NCI-H1105 (cell line): ENCODE data around the gene TBC1D2B.
A peak's percentile ranks its signal among the peaks of the same experiment; 100 is the strongest.

ENCODE experiments used
- DNase-seq: peaks from one replicate; lab custom pipeline; 2025; lab: John Stamatoyannopoulos, UW

Gene TBC1D2B

DNA sequence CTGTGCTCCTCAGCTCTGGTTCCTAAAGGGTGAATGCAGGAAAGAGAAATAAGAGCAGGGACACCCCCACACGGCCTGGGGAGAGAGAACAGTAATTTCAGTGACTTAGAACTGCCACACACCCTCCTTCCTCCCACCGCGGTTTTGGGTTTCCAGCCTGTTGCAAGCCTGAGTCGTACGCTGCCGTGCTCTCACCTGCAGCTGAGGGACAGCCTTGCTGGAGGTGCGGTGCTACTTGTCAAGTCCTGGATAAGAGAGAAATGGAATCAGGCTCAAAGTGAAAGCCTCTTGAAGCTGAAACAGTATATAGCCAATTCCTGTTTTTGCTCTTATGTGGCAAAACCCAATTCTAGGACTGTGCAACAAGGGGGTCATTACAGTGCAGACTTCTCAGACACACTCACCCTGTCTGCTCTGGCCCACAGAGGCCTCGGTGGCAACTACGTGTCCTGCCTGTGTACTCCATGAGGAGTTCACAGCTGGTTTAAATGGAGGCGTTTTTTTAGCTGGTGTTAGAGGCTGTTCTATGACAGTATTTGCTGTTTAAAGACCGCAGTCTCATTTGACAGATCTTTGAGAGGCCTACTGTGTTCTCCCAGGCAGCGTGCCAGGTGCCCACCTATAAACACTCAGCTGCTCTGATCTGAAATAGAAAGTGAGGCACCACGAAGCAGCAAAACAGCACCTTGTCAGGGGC, 42.9 kb downstream of the TBC1D2B start:
- no peak for DNase-seq

DNA sequence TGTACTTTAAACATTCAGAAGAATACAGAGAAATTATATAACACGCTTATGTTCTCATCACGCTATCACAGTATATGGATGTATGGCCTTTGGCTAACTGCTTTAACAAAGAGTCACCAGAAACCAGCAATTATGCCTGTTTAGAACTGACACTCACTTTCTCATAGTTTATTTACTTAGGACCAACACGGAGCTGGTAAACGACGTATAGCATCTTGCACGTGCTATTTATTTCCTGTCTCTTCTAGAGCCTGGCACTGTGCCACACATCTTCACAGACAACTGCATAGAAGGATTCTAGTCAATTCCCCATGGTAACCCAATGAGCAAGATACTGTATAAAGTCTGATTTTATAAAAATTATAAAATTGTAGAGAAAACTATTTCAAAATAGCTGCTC, 43.6 kb downstream of the TBC1D2B start:
- DNase-seq: peak; percentile 42

DNA sequence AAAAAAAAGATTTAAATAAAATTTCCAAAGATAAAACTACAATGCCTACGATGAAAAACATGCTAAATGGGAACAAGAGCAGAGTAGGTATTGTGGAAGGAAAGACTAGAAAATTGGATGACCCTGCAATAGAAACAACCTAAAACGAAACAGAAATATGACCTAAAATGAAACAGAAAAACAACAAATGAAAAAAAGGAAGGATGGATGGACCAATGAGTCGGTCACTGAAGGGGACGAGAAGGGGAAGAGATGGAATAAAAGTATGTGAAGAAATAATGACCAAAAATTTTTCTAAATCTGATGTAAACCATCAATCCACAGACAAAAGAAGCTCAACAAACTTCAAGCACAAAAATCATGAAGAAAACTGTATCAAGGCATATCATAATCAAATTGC, 44.8 kb downstream of the TBC1D2B start:
- no peak for DNase-seq

DNA sequence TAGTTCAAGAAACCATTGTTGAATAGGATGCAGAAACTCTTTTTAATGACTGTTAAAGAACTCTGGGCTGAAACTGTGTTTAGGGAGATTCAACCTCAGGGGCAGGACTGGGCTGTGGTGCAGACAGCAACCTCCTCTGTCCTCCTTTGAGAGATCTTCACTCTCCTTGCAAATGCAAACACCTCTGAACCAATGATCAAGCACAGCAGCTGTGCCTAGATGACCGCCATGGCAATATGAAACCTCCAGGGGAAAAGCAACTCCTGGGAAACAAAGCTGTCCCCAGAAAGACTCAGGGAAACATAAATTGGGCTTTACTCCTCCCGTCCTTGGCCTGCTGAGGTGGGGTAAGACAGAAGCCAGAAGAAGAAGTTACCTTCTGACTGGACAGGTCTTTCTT, 52.6 kb downstream of the TBC1D2B start:
- DNase-seq: no peak

- no peak for DNase-seq
These were observed 53.0 kb downstream of the TBC1D2B start for GRCh38 chr15:78024519-78024870.

GRCh38 chr15:78023865-78024518, 53.5 kb downstream of the TBC1D2B start:
- DNase-seq: no peak

DNA sequence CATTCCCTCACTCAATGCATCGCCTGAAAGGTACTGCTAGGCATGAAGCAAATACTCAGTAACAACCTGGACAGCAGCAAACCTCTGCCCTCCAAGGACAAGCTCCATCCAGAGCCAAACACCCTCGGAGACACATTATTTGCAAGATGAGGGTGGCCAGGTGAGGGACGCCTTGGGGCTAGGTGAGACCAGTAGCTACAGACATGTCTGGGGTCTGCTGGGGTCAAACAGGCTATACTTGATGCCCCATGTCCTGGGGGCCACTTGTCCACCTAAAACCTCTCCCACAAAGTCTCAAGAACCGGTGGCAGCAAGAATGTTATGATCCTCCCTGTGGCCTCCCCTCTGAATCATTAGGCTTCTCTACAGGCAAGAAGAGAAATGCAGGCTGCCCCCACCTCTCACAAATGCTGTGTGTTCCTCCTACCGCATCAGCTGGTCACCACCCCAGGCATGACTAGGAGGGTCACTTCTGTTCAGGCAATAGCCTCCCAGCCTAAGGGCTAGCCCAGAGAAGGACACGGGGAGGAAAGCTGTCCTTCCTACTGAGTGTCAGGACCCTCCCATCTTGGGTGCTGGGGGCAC, 54.3 kb downstream of the TBC1D2B start:
- no peak for DNase-seq

DNA sequence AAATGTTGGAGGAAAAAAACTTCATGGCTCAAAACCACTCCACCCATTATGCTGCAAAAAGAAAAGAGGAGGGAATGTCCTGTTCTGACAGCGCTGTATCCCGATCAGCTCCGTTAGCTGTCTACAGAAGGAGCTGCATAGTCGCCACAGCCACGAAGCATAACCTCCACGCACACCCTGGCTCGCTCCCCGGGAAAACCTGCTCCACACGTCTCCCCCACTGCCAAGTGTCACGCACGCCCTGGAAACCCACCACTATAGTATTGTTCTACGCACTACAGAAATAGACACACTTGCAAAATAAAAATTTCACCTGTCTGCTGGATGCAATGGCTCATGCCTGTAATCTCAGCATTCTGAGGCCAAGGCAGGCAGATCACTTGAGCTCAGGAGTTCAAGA, 55.8 kb downstream of the TBC1D2B start:
- DNase-seq: no peak

DNA sequence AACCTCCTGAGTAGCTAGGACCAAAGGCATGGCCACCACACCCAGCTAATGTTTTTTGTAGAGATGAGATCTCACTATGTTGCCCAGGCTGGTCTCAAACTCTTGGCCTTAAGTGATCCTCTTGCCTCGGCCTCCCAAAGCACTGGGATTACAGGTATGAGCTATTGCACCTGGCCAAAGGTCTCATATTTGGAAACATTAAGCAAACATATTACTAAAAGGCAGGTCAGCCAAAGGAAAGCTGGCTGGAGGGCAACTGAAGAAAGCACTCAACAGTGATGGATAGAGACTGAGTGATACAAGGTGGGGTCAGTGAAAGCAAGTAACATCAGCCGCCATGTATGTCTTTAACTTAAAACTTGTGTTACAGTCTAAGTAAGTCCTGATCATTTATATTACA, 57.5 kb downstream of the TBC1D2B start:
- DNase-seq: no peak

GRCh38 chr15:78018946-78019644, 58.4 kb downstream of the TBC1D2B start:
- no peak for DNase-seq

- DNase-seq: no peak
These were observed 59.1 kb downstream of the TBC1D2B start for GRCh38 chr15:78018445-78018844.

DNA sequence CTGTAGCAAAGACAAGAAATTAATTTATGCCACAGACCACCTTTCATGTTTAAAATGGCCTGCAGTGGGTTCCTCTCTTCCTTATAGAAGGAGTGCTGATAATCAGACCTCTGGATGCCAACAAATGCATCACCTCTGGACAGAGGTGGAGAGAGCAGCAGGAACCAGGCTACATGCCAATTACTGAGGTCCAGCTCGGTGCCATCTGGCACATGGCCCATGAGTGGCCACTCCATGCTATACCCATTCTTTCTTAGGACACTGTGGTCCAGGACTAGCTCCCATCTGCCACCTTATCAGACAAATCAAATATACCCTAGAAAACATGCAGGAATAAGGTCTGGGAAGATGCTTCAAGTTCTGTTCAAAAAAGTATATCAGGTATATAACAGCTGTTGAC, 60.7 kb downstream of the TBC1D2B start:
- no peak for DNase-seq

DNA sequence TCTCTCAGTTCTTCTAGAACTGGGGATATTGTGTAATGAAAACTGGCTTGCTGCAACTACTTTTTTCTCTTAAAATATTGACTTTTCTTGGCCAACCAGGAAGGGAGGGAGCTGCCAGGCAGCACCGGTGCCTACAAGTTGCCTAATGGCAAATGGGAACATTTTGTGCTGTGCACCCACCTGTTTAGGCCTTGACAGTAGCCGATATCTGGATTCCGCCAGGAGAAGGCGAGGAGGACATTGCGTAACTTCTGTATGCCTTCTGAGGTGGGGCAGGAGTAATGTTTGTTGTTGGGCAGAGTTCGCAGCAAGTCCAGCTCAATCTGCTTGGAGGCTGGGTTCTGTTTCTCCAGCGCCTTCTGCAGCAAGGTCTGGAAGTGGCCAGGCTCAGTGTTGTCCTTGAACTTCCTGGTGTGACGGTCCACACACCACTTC, 64.9 kb downstream of the TBC1D2B start:
- DNase-seq: no peak

GRCh38 chr15:78010067-78010466, 67.4 kb downstream of the TBC1D2B start:
- no peak for DNase-seq

GRCh38 chr15:78007964-78008886, 69.3 kb downstream of the TBC1D2B start:
- no peak for DNase-seq

DNA sequence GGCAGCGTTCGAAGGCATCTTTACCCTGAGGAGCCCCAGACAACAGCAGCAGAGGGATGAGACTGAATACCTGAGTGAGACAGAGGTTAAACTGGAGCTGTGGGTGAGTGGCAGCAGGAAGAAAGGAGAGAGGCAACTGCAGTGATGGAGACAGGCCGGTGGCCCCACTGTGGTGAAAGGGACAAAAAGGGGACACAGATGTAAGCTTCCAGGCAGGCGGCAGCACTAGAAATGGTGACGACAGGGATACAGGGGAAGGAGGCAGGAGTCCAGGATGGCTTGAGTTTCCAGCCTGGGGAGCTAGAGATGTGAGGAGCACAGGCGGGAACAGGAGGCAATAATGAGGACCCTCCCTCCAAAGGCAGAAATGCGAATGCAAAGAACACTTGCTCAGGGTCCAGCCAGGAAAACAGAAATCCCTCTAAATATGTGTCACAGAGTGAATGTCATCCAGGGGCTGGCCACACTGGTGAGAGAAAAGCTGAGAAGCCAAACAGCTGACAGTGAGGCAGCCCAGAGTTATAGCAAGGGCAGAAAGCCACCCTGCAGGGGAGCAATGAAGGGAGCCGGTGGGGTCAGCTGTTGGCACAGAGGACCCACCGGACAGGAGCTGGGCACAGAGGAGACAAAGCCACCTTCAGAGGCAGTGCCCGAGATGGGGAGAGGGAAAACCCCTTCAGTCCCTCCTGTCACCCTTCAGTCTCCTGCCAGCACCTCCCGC, 70.1 kb downstream of the TBC1D2B start:
- DNase-seq: no peak

DNA sequence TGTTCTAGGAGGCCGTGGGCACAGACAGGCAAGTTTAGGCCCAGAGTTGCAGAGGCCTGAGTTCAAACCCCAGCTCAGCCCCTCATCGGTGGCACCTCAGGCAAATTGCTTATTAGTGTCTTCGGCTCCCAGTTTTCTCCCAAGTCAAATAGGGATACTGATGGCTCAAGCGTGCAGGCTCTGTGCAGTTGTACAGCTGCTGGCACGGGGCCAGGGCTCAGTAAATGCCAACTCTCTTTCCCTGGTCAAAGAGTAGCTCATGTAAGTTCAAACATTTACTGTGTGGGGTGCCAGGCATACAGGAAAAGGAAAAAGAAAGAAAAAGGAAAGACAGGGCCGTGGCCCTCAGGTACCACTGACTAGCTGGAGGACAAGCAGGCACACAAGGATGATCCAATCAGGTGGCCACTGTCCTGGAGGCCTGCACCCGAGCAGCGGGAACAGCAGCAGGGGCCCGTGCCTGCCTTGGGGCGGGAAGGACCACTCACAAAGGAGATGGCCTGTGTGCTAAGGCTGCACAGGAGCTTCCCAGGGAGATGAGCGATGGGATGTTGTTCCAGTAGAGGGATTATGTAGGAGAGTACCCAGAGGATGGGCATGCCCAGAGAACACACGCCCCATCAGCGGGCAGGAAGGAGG, 70.8 kb downstream of the TBC1D2B start:
- no peak for DNase-seq

DNA sequence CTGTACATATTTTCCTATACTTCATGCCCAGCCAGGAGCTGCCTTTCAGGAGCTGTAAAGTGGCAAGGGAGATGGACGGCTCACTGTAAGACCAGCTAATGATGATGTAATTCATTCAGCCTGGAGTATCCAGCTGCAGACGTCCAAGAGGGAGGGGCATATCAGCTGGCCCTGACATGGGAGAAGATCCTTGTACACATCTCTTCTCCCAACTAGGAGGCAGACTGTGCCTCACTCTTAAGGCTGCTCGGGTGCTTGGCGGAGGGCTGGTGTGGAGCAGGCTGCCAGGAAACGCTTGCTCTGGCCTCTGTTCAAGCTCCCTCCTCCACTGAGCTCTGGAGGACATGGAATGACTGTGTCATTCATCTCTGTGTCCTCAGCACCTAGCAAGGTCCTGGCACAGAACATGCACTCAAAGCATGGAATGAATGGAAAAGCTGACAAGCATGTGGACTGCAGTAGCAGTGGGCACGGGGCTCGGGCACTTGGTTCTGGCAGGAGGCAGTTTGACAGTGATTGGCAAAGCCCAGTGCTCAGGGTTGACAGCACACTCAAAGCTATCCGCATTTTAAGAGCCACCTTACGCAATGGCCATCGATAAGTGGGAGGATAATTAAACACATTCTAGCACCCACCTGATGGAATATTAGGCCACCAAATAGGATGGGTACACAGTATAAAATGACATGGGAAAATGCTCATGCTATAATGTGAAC, 72.4 kb downstream of the TBC1D2B start:
- peak; percentile 31 for DNase-seq

- DNase-seq: no peak
These were observed 73.2 kb downstream of the TBC1D2B start for GRCh38 chr15:78004222-78004727.

DNA sequence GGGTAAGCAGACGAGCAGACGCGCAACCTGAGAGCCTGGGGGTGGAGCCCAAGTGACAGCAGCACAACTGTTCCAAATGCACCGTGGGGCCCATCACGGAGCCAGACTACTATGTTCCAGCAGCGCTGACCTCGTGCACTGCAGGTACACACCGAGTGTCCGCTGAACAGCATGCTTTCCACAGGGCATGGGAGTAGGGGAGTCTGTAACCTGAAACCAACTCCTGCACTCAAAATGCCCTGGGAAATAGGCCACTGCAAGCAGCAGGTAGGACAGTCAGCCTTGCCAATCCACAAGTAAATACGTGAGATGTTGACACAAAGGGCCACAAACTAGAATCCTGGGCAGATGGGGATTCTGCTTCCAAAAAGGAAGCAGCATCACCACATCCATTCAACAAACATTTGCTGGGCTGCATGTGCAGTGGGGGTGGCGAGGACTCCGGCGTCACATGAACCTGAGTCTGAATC, 73.9 kb downstream of the TBC1D2B start:
- peak; percentile 77 for DNase-seq
